Activated CD8-positive, alpha-beta memory T cell treated with anti-CD3 and anti-CD28 coated beads for 4 hours (primary cell): Measurements from ENCODE around the gene OPN4.

ENCODE experiments used
- DNase-seq, 2 donors: peaks; one replicate each; pipeline ENCODE4 v3.0.0-alpha.2; 2020; ENCODE audit warnings: low read depth in 2 of 2

OPN4 gene

GRCh38 chr10:86662186-86663045 lies 8.1 kb downstream of the OPN4 start:
- DNase-seq = no peak

- DNase-seq = no peak
These were observed 8.6 kb downstream of the OPN4 start for GRCh38 chr10:86663046-86663345.

- no peak for DNase-seq
These were observed 9.4 kb downstream of the OPN4 start for GRCh38 chr10:86663576-86664339.

- no peak for DNase-seq
These were observed 10.2 kb downstream of the OPN4 start for GRCh38 chr10:86664341-86665217.

GRCh38 chr10:86665218-86665607 lies 10.9 kb downstream of the OPN4 start:
- no peak for DNase-seq

- no peak for DNase-seq
These were observed 11.5 kb downstream of the OPN4 start for GRCh38 chr10:86665868-86666267.

- no peak for DNase-seq
These were observed 12.2 kb downstream of the OPN4 start for GRCh38 chr10:86666538-86666937.

- no peak for DNase-seq
These were observed 13.3 kb downstream of the OPN4 start for GRCh38 chr10:86667421-86668181.

- no peak for DNase-seq
These were observed 14.2 kb downstream of the OPN4 start, which contains the start of gene LDB3 for GRCh38 chr10:86668297-86669165. Gene LDB3, plus strand, starts transcription at chr10:86668511. Its CDS starts 181 bp downstream, at chr10:86668692.

- DNase-seq = no peak
These were observed 16.0 kb downstream of the OPN4 start for GRCh38 chr10:86670290-86670811.

- no peak for DNase-seq
These were observed 16.5 kb downstream of the OPN4 start for GRCh38 chr10:86670876-86671275.

GRCh38 chr10:86671419-86671818 lies 17.1 kb downstream of the OPN4 start:
- DNase-seq = no peak

- DNase-seq = no peak
These were observed 17.8 kb downstream of the OPN4 start for GRCh38 chr10:86671985-86672710.

- DNase-seq = no peak
These were observed 19.0 kb downstream of the OPN4 start for GRCh38 chr10:86673216-86673826.

- no peak for DNase-seq
These were observed 19.7 kb downstream of the OPN4 start for GRCh38 chr10:86673827-86674581.

GRCh38 chr10:86674912-86675311 lies 20.6 kb downstream of the OPN4 start:
- DNase-seq = no peak

GRCh38 chr10:86677374-86677773 lies 23.0 kb downstream of the OPN4 start:
- DNase-seq = no peak
